Measurements from ENCODE around the gene NFIL3. TPM values are rescaled to one million over a fixed set of nuclear protein-coding genes. Genes with fewer than 3 reads are reported as not detected.
"Not testable (repeated sequence)": the region's sequence is repeated elsewhere in the genome, so short reads cannot be mapped to it uniquely, and the experiment has no call there.

NFIL3 gene
- total RNA-seq, 4 donors from 2014 or later: 15.8 to 26.4 (median 22.2) TPM

DNA sequence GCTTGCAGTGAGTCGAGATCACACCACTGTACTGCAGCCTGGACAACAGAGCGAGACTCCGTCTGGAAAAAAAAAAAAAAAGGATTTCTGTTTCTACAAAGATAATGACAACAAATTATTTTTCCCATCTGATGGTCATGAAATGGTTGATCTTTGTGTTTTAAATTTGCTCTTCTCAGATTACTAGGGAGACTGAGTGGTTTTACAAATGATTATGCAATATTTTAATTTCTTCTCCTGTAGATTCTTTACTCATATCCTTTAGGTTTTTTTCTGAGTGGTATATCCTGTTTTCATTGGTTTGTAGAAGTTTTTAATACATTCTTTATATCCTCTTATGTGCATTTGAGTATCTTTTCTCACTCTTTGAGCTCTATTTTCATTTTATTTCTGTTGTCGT, 41.3 kb downstream of the NFIL3 start:
- H3K4me3 ChIP-seq: no peak overlapping the region

DNA sequence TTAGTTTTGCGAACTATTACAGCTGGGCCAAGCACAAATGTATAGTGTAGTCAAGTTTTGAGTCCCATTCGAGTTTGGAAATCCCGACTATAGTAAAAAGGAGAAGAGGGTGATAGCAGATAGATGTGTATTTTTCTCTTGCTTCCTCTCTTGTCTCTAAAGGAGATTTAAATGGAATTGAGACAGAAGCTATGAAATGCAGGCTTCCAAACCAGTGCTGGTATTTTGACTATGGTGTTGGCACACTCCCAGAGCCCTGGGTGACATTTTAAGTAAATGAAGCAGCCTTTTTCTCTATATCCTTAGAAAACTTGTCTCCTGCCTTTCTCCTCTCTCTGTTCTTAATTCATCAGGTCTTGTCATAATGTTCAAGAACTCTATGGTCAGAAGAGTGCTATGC, 44.2 kb downstream of the NFIL3 start:
- WGBS, 2 donors (ENCODE audit: low coverage in 1 of 2): 69 to 74% methylated on average over 3 of the region's 3 CpGs
- in situ Hi-C loops (cut with MboI; ENCODE audit: low pct_ligation_motif_present in 1 of 4, low pct_unique_long_range_greater_than_20kb in 1 of 4, low sequenced_read_pairs in 3 of 4) (no loop called here), intact Hi-C loops (cut with DNase I; ENCODE audit: low total_unique reads) (no loop called here)
- no peaks in the 10 kb centered on the region for H3K36me3 ChIP-seq
- H3K4me3 ChIP-seq: no peak overlapping the region
- H3K27me3 ChIP-seq: no peaks in the 10 kb centered on the region
- no peak for DNase-seq
- no peak overlapping the region for H3K27ac ChIP-seq
- H3K4me1 ChIP-seq: no peaks in the 10 kb centered on the region
- no peak for TF ChIP-seq POLR2AphosphoS5 (IDR thresholded peaks at IDR 0.05)
- TF ChIP-seq EP300 (IDR thresholded peaks at IDR 0.05; ENCODE audit: low read depth): no peak
- TF ChIP-seq, protein P1, sequence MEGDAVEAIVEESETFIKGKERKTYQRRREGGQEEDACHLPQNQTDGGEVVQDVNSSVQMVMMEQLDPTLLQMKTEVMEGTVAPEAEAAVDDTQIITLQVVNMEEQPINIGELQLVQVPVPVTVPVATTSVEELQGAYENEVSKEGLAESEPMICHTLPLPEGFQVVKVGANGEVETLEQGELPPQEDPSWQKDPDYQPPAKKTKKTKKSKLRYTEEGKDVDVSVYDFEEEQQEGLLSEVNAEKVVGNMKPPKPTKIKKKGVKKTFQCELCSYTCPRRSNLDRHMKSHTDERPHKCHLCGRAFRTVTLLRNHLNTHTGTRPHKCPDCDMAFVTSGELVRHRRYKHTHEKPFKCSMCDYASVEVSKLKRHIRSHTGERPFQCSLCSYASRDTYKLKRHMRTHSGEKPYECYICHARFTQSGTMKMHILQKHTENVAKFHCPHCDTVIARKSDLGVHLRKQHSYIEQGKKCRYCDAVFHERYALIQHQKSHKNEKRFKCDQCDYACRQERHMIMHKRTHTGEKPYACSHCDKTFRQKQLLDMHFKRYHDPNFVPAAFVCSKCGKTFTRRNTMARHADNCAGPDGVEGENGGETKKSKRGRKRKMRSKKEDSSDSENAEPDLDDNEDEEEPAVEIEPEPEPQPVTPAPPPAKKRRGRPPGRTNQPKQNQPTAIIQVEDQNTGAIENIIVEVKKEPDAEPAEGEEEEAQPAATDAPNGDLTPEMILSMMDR (IDR thresholded peaks at IDR 0.05): no peak
- TF ChIP-seq POLR2A (IDR thresholded peaks at IDR 0.05): no peak
- H3K9me3 ChIP-seq: no peaks in the 10 kb centered on the region

More for the DNA sequence above, 41.3 kb downstream of the NFIL3 start:
- TF ChIP-seq EP300 (IDR thresholded peaks at IDR 0.05; ENCODE audit: low read depth) (no peak), POLR2A (IDR thresholded peaks at IDR 0.05) (no peak), POLR2AphosphoS5 (IDR thresholded peaks at IDR 0.05) (no peak)
- TF ChIP-seq, protein P1 (IDR thresholded peaks at IDR 0.05): no peak
- Histone ChIP-seq H3K4me1 (no peaks in the 10 kb centered on the region), H3K27ac (no peak overlapping the region), H3K36me3 (no peaks in the 10 kb centered on the region), H3K27me3 (no peaks in the 10 kb centered on the region), H3K9me3 (no peaks in the 10 kb centered on the region)
- in situ Hi-C loops (cut with MboI; ENCODE audit: low pct_ligation_motif_present in 1 of 4, low pct_unique_long_range_greater_than_20kb in 1 of 4, low sequenced_read_pairs in 3 of 4): no loop called here
- 96 to 100% methylated on average over 4 of the region's 4 CpGs for WGBS, 2 donors (ENCODE audit: low coverage in 1 of 2)
- DNase-seq: no peak
- intact Hi-C loops (cut with DNase I; ENCODE audit: low total_unique reads): no loop called here

DNA sequence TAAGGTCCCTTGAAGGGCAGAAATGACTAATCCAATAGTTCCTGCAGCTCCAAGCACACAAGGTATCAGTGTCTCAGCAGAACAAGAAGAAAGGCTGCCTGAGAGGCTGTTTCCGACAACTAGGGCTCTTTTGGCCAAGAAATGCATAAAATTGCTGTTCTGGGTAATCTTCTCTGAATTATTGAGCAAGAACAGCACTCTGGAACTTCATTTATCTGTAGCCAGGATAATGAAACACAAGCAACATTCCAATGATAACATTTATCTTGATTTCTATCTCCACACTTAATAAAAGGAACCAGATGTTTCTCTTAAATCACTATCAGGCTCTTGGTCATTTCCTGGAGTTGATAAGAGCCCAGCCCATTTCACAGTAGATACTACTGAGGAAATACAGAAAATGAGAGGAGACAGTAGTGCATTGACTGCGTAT, 44.9 kb downstream of the NFIL3 start:
- WGBS, 2 donors (ENCODE audit: low coverage in 1 of 2): 70 to 72% methylated on average over 1 to 2 of the region's 2 CpGs
- TF ChIP-seq POLR2A (IDR thresholded peaks at IDR 0.05) (no peak), EP300 (IDR thresholded peaks at IDR 0.05; ENCODE audit: low read depth) (no peak), POLR2AphosphoS5 (IDR thresholded peaks at IDR 0.05) (peak in 1 of 3 donors; percentile 30)
- TF ChIP-seq, protein P1 (IDR thresholded peaks at IDR 0.05): no peak
- H3K27me3 ChIP-seq: no peaks in the 10 kb centered on the region
- H3K36me3 ChIP-seq: no peaks in the 10 kb centered on the region
- intact Hi-C loops (cut with DNase I; ENCODE audit: low total_unique reads) (no loop called here), in situ Hi-C loops (cut with MboI; ENCODE audit: low pct_ligation_motif_present in 1 of 4, low pct_unique_long_range_greater_than_20kb in 1 of 4, low sequenced_read_pairs in 3 of 4) (no loop called here)
- H3K4me1 ChIP-seq: no peaks in the 10 kb centered on the region
- no peak for DNase-seq
- no peak overlapping the region for H3K27ac ChIP-seq
- no peak overlapping the region for H3K4me3 ChIP-seq
- no peaks in the 10 kb centered on the region for H3K9me3 ChIP-seq

GRCh38 chr9:91378054-91378453, 45.6 kb downstream of the NFIL3 start:
- H3K9me3 ChIP-seq; H3K4me1 ChIP-seq; intact Hi-C loops (cut with DNase I; ENCODE audit: low total_unique reads); H3K36me3 ChIP-seq; H3K27me3 ChIP-seq; H3K4me3 ChIP-seq; DNase-seq; in situ Hi-C loops (cut with MboI; ENCODE audit: low pct_ligation_motif_present in 1 of 4, low pct_unique_long_range_greater_than_20kb in 1 of 4, low sequenced_read_pairs in 3 of 4); H3K27ac ChIP-seq: not testable (repeated sequence)
- WGBS, 2 donors (ENCODE audit: low coverage in 1 of 2): 94 to 100% methylated on average over 2 to 3 of the region's 3 CpGs

GRCh38 chr9:91376239-91376638, 47.4 kb downstream of the NFIL3 start:
- 74 to 86% methylated on average over 4 of the region's 4 CpGs for WGBS, 2 donors (ENCODE audit: low coverage in 1 of 2)
- no peak for TF ChIP-seq POLR2A (IDR thresholded peaks at IDR 0.05)
- TF ChIP-seq POLR2AphosphoS5 (IDR thresholded peaks at IDR 0.05): no peak
- TF ChIP-seq EP300 (IDR thresholded peaks at IDR 0.05; ENCODE audit: low read depth): no peak
- TF ChIP-seq, protein P1 (IDR thresholded peaks at IDR 0.05): no peak

More at GRCh38 chr9:91376239-91376638, 47.4 kb downstream of the NFIL3 start:
- Histone ChIP-seq H3K9me3 (no peaks in the 10 kb centered on the region), H3K27me3 (no peaks in the 10 kb centered on the region), H3K4me1 (no peaks in the 10 kb centered on the region), H3K36me3 (no peaks in the 10 kb centered on the region), H3K4me3 (no peak overlapping the region), H3K27ac (no peak overlapping the region)
- in situ Hi-C loops (cut with MboI; ENCODE audit: low pct_ligation_motif_present in 1 of 4, low pct_unique_long_range_greater_than_20kb in 1 of 4, low sequenced_read_pairs in 3 of 4): no loop called here
- DNase-seq: no peak
- intact Hi-C loops (cut with DNase I; ENCODE audit: low total_unique reads): no loop called here
